Activated CD8-positive, alpha-beta memory T cell treated with anti-CD3 and anti-CD28 coated beads, Interleukin-2, amount 50 U/mL, for 48 hours (primary cell): ENCODE data around the gene ALK.

ENCODE experiments used
- DNase-seq: peaks from one replicate; pipeline ENCODE4 v3.0.0-alpha.2; 2020

ALK gene

DNA sequence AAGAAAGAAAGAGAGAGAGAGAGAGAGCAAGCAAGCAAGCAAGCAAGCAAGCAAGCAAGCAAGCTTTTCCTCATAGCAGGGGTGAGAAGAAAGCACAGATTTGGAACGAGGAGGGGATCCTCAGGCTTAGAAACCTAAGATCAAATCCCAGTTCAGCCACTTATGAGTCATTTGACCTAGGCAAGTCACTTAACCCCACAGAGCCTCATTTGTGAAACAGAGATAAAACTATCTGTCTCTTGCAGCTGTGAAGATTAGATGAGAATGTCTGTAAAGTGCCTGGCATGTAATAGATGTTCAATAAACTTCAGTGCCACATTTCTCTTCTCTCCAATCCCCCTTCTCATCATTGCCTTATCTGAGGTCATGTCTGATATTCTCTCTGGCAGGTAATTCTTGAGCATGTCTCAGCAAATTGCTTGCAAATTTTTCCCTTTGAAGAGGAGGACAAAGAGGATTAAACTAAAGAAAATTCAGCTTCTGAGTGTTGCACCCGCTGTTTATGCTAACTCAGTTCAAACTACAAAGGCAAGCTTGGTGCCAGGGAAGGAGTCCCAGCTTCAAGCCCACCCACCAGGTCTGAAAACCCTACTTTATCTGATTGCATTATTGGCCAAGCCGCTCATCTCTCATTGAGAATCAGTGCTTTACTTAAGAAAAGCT, 20.3 kb downstream of the ALK start:
- no peak for DNase-seq

DNA sequence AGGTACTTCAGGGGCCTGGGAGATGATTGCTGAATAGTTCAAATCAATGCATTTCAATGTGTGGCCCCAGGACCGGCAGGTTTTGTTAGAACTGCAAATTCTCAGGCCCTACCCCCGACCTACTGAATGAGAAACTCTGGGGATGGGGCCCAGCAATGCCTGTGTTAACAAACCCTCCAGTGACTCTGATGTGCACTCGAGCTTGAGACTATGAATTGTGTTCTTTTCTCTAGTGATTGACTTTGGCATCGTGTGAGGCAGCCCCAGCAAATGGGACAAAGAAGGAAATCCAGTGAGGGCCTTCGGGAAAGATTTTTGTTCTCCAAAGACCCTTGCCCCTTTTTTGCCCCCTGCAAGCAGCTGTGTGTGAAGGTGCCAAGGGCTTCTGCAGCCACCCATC, 22.4 kb downstream of the ALK start:
- no peak for DNase-seq

DNA sequence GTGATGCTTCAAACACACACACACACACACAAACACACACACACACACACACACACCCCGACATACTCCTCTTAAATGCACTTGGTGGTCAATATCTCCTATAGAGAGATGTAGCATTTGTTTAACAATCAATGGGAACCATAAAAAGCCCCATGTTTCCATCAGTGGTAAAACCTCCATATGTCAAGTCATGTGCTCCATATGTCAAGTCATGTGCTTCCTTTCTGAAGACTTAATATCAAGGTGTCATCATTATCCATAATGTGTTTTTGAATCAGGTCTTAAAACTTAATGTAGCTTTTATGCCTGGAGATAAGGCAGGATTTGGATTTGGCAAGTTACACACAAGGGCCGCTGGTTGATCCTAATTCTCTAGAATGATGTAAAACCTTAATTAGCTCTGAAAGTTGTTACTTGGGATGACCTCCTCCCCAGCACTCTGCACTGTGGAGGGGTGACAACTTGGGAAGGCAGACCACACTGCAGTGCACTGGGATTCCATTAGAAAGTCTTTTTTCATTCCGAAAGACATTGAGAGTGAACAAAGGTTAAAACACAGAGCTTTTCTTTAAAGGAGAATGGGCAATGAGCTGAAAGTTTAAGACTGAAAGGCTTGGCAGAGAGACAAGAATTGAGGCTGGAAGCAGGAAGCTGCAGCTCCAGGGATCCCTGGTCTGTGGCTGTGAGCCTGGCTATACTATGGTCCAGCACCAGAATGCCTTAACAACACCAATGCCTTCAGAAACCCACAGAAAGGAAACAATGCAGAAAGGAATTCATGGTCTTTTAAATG, 26.4 kb downstream of the ALK start:
- no peak for DNase-seq

DNA sequence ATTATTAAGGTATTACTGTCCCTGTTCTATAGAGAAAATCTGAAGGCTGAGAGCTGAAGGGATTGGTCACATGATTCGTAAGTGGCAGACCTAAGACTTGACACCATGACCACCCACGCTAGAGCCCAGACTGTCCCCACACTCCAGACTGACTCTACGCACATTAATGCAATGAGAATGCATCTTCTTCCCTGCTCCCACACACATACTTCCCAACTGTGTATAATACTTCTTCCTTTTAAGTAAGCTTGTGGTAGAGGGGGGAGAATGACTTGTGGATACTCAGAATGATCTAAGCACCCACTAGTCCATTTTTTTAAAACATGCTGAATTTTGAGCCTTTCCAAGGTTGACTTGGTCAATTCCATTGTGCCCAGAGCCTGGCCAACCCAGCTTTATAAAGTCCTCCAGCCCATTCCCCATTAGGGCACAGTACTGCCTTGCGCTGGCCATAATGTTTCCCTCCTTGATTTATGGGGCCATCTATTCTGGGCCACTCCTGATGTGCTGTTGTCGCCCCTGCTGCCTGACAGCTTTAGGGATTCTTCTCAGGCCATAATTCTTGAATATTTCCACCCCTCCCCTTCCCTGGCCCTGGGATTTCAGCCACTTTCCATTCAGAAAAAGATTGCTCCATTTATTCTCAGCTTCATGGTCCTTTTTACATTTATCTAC, 28.7 kb downstream of the ALK start:
- no peak for DNase-seq

DNA sequence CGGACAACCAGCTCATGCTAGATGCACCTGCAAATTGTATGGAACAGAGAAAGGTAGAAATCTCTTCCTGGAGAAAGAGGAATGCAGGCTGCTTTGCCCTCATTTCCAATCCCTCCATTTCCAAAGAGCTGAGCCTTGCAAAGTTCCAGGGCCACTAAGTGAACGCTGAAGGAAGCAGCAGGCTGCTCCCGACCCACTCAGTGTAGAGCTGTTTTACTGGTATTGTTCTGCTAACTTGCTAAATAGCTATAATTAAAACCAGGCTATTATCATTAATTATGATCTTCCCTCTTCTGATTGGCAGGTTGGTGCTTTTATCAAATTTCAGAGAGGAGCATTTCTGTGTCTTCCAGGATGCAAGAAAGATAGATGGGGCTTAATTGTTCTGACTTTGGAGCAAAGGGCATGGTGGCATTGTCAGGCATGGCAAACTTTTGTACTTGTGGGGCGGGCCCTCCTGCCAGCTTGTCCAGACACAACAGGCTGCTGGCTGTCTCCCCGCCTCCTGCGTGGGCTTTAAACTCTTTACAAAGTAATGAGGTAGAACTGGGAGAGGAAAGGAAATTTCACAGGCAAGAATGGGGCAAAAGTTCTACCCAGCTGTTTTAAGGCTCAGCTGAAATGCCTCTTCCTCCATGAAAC, 40.2 kb downstream of the ALK start:
- no peak for DNase-seq

DNA sequence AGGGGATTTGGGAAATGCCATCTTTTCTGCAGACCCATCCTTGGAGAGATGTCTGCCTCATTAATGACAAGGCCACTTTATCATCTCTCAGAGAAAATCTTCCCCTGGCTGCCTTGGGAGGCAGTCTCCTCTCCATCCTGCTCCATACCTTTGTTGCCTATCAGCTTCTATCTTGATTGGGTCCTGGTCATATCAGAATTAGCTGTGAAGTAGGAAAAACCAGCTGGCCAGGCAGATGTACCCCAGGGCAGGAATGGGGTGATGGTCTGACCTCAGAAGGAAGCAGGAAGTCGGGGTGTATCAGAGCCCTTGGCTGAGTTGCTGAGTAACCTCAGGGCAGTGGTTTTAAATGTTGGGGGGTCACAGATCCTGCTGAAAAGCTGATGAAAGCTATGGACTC, 41.3 kb downstream of the ALK start:
- DNase-seq = no peak

DNA sequence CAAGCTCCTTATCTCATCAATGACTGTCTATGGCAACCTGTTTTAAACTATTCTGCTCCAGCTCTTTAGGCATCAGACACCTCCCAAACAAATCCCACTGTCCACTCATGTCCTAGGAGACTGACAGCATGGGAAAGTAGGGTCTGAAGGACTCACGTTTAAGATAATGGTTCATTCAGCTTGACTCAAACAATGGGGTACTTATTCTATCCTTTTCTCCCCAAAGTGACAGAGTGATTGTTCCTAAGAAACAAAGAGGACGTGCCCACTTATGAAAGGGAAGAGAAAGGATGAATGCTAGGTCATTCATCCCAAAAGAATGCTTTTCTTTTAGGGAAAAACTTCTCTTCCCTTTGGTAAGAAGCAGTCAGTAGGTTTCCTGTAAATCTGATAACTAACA, 41.9 kb downstream of the ALK start:
- no peak for DNase-seq

DNA sequence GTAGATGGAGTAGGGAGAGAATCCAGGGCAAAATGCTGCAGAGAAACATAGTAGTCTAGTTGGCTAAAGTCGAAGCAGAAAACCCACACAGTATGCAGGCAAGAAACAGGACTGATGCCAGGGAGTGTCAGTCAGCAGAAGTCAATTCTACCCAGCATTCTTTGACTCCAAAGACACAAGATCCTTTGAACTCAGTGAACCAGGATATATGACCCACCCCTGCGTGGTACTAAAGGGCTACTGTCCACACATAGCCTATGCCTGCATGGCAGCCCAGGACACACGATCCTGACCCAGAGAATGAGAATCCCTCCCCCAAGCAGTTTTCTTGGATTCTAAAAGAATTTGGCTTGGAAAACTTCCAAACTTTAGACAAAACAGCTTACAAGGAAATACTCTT, 42.5 kb downstream of the ALK start:
- DNase-seq = no peak

DNA sequence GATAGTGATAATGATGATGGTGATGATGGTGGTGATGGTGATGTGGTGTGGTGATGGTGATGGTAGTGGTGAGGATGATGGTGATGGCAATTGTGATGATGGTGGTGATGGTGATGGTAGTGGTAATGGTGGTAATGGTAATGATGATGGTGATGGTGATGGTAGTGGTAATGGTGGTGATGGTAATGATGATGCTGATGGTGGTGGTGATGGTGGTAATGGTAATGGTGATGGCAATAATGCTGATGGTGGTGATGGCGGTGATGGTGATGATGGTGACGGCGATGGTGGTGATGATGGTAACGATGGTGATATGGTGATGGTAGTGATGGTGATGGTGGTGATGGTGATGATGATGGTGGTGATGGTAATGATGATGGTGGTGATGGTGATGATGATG, 45.0 kb downstream of the ALK start:
- no peak for DNase-seq

DNA sequence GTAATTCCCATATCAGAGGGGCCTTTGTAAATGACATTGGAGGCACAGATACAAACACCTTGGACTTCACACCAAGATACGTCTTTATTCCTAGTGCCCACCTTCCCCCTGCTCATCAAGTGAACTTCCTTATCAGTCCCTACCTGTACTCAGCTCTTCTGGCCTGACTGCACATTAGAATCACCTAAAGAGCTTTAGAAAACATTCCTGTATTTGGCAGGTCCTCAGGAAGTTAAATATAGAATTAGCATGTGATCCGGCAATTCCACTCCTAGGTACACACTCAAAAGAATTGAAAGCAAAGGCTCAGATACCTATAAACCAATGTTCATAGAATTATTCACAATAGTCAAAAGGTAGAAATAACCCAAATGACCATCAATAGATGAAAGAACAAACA, 46.6 kb downstream of the ALK start:
- no peak for DNase-seq

DNA sequence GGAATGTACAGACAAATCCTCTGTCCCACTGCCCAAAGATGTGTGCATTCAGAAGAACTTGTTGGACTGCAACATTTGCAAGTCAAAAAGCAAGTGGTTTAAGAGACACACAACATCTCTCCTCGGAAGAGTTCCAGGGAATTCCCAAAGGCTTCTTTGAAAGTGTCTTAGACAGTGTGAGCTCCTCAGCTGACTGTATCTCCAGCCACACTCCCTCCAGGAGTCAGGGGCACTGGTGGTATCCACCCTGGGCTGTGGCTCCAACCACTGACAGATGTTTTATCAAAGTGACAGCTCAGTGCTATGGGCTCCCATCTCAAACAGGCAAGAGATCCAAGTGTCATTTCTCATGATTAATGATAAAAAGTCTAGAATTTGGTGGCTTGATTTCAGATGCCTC, 48.5 kb downstream of the ALK start:
- DNase-seq = no peak

DNA sequence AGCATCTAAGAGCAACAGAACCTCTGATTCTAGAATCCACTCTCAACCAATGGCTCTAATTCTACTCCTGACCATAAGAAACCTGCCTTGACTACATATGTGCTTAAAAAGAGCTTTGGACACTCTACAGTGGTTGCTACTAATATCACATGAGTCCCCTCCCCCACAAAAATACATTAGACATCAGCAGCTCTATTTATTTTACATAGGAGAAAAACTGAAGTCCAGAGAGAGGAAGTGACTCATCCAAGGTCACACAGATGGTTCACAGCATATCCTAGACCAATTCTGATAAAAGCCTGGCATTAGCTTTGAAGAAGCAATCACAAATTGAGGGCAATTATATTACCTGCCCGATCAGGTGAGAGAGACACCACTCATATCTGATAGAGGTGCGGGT, 49.8 kb downstream of the ALK start:
- no peak for DNase-seq

DNA sequence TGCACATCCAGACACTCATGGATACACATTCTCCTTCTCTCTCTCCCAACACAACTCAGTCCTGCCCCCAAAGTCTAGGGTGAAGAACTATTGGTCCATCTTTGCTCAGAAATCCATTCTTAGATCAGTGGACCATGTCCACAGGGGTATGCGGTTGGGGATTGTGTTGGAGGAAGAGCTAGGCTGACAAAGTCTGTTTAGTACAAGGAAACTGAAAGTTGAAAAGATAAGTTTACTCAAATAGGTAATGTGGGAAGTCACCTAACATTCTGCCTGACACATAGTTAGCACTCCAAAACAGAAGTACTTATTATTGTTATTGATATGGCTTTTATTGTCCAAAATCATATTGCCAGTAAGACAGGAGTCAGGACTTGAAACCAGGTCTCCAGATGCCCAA, 55.9 kb downstream of the ALK start:
- no peak for DNase-seq

DNA sequence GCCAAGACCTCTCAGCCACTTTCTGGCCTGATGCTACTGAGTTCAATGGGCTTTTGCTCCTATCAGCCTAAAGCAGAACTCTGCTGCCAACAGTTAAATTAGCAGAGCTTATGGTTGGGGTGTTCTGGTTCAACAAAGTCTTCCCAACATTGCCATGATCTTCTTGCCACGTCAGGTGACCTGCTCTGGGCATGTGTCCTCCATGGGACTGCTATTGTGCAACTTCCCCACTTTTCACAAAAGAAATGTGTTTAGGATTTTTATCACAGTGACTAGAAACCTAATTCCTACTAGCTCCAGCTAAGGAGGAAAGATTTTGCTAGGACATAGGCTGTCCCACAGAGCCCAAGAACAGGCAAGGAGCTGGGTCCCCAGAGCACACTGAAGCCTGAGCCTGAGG, 56.4 kb downstream of the ALK start:
- no peak for DNase-seq

DNA sequence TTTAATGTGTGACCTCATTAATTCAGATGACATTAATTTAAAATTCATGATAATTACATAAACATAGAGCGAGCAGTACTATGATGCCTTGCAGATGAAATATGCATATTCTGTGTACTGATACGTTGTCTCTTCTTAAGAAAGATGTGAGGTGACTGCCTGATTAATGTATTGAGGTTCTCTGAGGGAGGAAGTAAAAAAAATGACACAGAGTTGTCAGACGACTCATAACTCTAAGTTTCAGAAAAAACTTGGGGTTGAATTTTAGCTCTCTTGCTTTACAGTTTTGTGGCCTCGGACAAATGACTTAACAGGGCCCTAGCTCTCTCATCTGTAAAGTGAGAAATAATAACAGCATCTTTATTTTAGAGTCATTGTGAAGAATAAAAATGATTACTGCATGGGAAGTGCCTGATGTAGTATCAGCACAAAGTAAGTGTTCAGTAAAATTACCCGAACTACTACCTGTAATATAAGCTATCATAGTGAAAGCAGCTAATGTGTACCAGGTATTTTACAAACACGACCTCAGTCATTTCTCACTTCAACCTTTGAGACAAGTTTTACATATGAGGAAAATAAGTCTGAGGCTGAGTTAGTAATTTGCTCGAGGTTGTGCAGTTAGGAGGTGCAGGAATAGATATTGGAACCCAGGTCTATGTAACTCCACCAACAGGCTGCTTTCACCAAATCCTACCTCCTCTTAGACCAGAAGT, 65.3 kb downstream of the ALK start:
- DNase-seq = no peak

DNA sequence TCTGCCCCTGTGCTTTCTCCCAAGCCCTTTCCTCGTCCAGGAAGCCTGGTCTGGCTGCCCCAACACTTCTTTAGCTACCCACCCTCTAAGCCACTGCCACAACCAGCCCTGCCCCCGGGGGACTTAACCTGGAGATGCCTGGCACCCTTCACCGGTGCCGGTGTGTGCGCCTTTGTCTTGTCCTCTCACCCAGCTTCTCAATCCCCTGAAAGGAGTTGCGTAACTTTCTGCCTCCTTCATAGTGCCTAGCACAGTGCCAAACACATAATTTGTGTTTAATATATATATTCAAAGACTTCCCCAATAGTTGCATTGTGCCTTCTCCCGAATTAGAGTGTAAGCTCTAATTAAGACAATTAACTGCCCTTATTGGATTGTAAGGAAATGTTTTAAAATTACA, 70.6 kb downstream of the ALK start:
- DNase-seq = no peak

DNA sequence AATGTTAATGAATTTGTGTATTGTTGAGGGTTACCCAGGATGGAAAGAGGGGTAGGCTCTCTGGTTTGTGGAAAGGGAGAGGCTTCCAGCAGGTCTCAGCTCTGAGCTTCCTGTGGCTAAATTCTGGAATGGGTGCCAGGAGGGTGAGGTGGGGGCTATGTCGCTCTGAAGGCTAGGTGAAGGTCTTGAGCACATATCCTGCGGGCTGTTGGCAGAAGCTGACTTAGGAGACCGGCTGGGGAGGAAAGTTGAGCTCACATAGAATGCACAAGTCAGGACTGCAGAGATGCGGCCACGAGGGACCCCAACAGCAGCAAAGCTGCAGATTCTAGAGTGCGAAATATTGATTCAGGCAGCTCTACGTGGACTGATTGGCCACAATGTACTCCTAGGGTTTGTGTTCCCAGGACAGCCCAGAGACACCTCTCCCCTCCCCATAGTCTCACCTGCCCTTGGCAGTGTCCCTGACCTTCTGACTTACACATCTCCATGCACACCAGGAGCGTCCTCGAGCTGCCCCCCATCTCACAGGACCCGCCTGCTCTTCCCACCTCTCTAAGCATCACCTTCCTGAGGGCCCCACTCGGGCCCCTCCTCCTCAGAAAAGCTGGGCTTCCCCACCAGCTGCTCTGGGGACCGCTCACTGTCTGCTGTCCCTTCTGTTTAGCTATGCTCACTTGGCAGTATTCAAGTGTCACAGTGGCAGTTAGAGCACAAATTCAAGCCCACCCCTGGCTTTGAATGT, 72.6 kb downstream of the ALK start:
- DNase-seq = no peak

DNA sequence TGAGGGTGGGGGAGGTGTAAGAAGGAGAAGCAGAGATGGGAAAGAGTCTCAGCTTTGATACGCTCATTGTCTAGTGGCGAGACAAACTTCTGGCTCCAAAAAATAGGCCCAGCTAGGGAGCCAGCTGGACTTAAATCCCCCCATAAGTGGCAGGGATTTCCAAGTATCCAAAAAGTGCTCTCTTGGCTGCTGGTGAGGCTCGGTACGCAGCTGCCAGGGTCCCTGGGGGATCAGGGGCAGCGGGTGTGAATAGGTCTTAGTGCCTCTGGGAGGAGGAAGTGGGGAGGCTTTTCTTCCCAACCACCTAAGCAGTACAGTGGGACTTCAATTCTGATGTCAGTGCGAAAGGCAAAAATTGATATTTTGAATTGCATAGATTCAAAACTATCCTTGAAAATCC, 73.5 kb downstream of the ALK start:
- no peak for DNase-seq

DNA sequence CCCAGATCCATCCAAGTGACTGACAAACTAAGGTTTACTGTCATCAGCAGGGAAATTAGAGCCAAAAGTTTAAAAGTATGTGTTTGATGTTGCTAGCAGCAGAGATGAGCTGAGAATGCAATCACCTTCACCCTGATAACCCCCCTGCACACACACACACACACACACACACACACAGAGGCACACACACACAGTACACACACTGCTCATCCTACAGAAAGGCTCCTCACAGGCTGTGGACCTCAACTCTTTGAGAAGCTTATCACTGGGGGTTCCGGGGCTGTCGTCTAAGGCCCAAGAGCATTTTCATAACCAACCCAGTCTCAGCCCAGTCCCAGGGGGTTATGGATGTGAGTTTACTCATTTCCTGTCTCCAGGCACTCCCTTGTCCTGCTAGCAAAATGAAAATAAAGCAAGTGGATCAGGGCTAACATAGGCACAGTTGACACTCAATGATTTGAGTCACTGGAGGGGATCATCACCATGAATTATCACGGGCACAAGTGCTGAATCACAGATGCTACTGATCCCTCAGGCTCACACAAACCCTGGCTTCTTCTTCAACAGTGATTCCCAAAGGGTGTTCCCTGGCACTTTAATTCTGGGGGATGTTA, 76.6 kb downstream of the ALK start:
- no peak for DNase-seq

DNA sequence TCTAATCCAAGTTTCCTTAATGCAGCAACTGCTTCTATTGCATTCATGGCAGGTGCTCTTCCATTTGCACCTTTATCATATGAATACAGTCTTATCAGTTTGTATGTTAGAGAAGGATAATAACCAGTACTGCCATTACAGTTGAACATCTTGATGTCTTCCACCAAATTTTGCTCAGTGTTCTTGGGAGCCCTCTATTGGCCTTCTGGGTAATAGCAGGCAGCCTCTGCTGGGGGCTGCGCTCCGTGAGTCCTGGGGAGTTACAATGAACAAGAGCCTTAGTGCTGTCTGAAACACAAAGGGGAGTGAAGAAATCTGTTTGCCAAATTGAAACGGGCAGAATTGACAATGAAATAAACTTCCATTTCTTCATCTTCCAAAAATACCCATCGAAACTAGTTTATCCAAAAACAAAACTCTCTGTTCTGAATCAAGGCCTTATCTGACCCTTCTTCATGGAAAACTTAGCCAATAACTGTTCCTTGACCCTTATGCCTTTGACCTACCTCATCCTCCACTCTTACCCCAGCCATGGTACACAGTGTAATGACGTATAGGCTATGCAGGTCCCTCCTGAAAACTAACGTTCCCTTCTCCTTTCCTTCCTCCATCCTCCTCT, 79.9 kb downstream of the ALK start:
- peak; percentile 60 for DNase-seq

DNA sequence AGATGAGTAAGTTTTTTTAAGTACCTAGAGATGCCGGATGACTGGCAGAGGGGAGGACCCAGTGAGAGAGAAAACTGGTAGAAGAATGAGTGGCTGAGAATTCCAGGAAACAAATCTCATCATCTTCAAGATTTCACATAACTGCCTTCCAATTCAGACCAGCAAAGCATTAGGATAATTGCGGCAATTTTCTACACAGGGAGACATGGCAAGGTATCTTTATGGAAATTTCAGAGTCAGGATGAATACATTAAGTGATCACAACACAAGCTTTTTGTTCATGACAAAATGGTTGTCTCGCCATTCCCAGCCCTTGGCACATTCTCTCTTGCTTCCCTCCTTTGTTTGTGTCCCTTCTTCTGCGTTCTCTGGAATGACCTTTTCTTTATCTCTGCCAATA, 82.1 kb downstream of the ALK start:
- no peak for DNase-seq

DNA sequence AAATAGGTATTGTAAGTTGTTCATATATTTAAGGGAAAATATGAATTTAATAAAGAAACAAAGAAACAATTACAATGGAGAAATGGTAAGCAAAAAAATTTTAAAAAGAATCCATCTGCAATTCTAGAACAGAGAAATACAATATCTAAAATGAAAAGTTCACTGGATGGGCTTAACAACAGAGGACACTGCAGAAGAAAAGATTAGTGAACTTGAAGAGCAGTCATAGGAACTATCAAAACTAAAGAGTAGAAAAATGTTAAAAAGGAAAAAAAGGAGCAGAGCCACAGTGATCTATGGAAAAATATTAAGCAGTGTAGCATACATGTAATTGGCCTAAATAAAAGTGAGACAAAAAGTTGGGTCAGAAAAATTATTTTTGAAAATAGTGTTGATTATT, 83.5 kb downstream of the ALK start:
- no peak for DNase-seq
